ENCODE measurements around the gene CUTA.
"Not testable (repeated sequence)": the region's sequence is repeated elsewhere in the genome, so short reads cannot be mapped to it uniquely, and the experiment has no call there.

DNA sequence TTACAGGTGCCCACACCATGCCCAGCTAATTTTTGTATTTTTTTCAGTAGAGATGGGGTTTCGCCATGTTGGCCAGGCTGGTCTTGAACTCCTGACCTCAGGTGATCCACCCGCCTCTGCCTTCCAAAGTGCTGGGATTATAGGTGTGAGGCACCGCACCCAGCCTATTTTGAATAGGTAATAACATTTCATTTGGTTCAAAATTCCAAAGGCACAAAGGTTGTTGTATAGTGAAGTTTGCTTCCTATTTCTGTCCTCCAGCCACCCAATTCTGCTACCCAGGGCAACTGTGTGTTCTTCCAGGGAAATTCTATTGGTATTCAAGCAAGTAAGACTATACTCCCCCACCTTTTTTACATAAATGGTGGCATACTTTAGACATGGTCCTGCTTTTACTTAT is 19.3 kb downstream of the CUTA start:
- not testable (repeated sequence) for TF ChIP-seq EP300, POLR2A (IDR thresholded peaks at IDR 0.05)
- TF ChIP-seq, protein P1, sequence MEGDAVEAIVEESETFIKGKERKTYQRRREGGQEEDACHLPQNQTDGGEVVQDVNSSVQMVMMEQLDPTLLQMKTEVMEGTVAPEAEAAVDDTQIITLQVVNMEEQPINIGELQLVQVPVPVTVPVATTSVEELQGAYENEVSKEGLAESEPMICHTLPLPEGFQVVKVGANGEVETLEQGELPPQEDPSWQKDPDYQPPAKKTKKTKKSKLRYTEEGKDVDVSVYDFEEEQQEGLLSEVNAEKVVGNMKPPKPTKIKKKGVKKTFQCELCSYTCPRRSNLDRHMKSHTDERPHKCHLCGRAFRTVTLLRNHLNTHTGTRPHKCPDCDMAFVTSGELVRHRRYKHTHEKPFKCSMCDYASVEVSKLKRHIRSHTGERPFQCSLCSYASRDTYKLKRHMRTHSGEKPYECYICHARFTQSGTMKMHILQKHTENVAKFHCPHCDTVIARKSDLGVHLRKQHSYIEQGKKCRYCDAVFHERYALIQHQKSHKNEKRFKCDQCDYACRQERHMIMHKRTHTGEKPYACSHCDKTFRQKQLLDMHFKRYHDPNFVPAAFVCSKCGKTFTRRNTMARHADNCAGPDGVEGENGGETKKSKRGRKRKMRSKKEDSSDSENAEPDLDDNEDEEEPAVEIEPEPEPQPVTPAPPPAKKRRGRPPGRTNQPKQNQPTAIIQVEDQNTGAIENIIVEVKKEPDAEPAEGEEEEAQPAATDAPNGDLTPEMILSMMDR (IDR thresholded peaks at IDR 0.05), result not testable (repeated sequence)
